ENCODE data around the gene LRRTM4. TPM values are rescaled to one million over a fixed set of nuclear protein-coding genes. Genes with fewer than 3 reads are reported as not detected.

Gene LRRTM4
- polyA plus RNA-seq, 4 donors, result 1.1 to 2.3 (median 1.4) TPM

- no peak for DNase-seq (ENCODE audit: low read depth in 4 of 4, low spot score in 2 of 4)
Observed at GRCh38 chr2:77328134-77328931, 193.8 kb downstream of the LRRTM4 start.

- no peak for DNase-seq (ENCODE audit: low read depth in 4 of 4, low spot score in 2 of 4)
Observed at GRCh38 chr2:77325395-77325794, 196.8 kb downstream of the LRRTM4 start.

GRCh38 chr2:77322431-77322830, 199.7 kb downstream of the LRRTM4 start:
- no peak for DNase-seq (ENCODE audit: low read depth in 4 of 4, low spot score in 2 of 4)

GRCh38 chr2:77314721-77315120, 207.5 kb downstream of the LRRTM4 start:
- no peak for DNase-seq (ENCODE audit: low read depth in 4 of 4, low spot score in 2 of 4)

GRCh38 chr2:77310416-77310815, 211.8 kb downstream of the LRRTM4 start:
- no peak for DNase-seq (ENCODE audit: low read depth in 4 of 4, low spot score in 2 of 4)

GRCh38 chr2:77309725-77310124, 212.5 kb downstream of the LRRTM4 start:
- DNase-seq (ENCODE audit: low read depth in 4 of 4, low spot score in 2 of 4), result no peak

GRCh38 chr2:77301441-77301840, 220.7 kb downstream of the LRRTM4 start:
- no peak for DNase-seq (ENCODE audit: low read depth in 4 of 4, low spot score in 2 of 4)

GRCh38 chr2:77296791-77297190, 225.4 kb downstream of the LRRTM4 start:
- no peak for DNase-seq (ENCODE audit: low read depth in 4 of 4, low spot score in 2 of 4)

- DNase-seq (ENCODE audit: low read depth in 4 of 4, low spot score in 2 of 4), result no peak
Observed at GRCh38 chr2:77294474-77294873, 227.7 kb downstream of the LRRTM4 start.

- DNase-seq (ENCODE audit: low read depth in 4 of 4, low spot score in 2 of 4), result no peak
Observed at GRCh38 chr2:77284353-77284752, 237.8 kb downstream of the LRRTM4 start.

GRCh38 chr2:77271262-77271661, 250.9 kb downstream of the LRRTM4 start:
- DNase-seq (ENCODE audit: low read depth in 4 of 4, low spot score in 2 of 4), result no peak

GRCh38 chr2:77270433-77270832, 251.7 kb downstream of the LRRTM4 start:
- no peak for DNase-seq (ENCODE audit: low read depth in 4 of 4, low spot score in 2 of 4)

GRCh38 chr2:77268626-77269025, 253.6 kb downstream of the LRRTM4 start:
- DNase-seq (ENCODE audit: low read depth in 4 of 4, low spot score in 2 of 4), result no peak

GRCh38 chr2:77232909-77233425, 289.2 kb downstream of the LRRTM4 start:
- DNase-seq (ENCODE audit: low read depth in 4 of 4, low spot score in 2 of 4), result no peak

- no peak for DNase-seq (ENCODE audit: low read depth in 4 of 4, low spot score in 2 of 4)
Observed at GRCh38 chr2:77228391-77228790, 293.8 kb downstream of the LRRTM4 start.

- no peak for DNase-seq (ENCODE audit: low read depth in 4 of 4, low spot score in 2 of 4)
Observed at GRCh38 chr2:77210725-77211124, 311.5 kb downstream of the LRRTM4 start.

GRCh38 chr2:77207331-77207730, 314.8 kb downstream of the LRRTM4 start:
- no peak for DNase-seq (ENCODE audit: low read depth in 4 of 4, low spot score in 2 of 4)

- DNase-seq (ENCODE audit: low read depth in 4 of 4, low spot score in 2 of 4), result no peak
Observed at GRCh38 chr2:77201755-77202154, 320.4 kb downstream of the LRRTM4 start.

GRCh38 chr2:77199411-77199810, 322.8 kb downstream of the LRRTM4 start:
- DNase-seq (ENCODE audit: low read depth in 4 of 4, low spot score in 2 of 4), result no peak

- DNase-seq (ENCODE audit: low read depth in 4 of 4, low spot score in 2 of 4), result no peak
Observed at GRCh38 chr2:77193858-77194448, 328.2 kb downstream of the LRRTM4 start.

GRCh38 chr2:77192811-77193289, 329.3 kb downstream of the LRRTM4 start:
- DNase-seq (ENCODE audit: low read depth in 4 of 4, low spot score in 2 of 4), result no peak

GRCh38 chr2:77191665-77192064, 330.5 kb downstream of the LRRTM4 start:
- no peak for DNase-seq (ENCODE audit: low read depth in 4 of 4, low spot score in 2 of 4)

All from left renal cortex interstitium (tissue), 4 donors.